BE2C (cell line): Measurements from ENCODE around the gene RAD23B.

Source experiments
- DNase-seq: peaks from one replicate; pipeline ENCODE4 v3.0.0-alpha.2; 2020
- H3K27me3 ChIP-seq: fragments of 250-450 bp; sonication (Bioruptor Pico); 2 replicates; pipeline ENCODE4 v1.5.1; 2020; ENCODE audit warnings: mild to moderate bottlenecking
- H3K36me3 ChIP-seq: fragments of 250-450 bp; sonication (Bioruptor Pico); 2 replicates; pipeline ENCODE4 v1.5.1; 2020; ENCODE audit warnings: mild to moderate bottlenecking
- H3K4me1 ChIP-seq: fragments of 250-450 bp; sonication (Bioruptor Pico); 2 replicates; pipeline ENCODE4 v1.5.1; 2020
- H3K4me3 ChIP-seq: 2 replicates; pipeline ENCODE4 v1.5.1; 2011; ENCODE audit warnings: low read depth, low read length
- H3K9me3 ChIP-seq: fragments of 250-450 bp; sonication (Bioruptor Pico); 2 replicates; pipeline ENCODE4 v1.5.1; 2020
- CTCF ChIP-seq: IDR thresholded peaks from 2 replicates; pipeline ENCODE4 v1.5.1; 2012; ENCODE audit warnings: mild to moderate bottlenecking, low read depth, low read length

Gene RAD23B

DNA sequence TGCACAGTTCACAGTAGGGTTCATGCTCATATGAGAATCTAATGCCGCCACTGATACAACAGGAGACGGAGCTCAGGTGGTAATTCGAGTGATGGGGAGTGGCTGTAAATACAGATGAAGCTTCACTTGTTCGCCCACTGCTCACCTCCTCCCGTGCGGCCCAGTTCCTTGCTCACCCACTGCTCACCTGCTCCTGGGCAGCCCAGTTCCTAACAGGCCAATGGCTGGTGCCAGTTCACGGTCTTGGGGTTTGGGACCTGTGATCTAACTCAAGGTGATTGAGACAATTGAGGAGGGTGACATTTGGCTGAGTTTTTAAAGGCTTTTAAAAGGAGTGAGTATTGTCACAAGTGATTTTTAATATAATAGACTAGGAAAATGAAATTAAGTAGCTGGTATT lies 45.4 kb downstream of the RAD23B start:
- no peak for TF ChIP-seq CTCF
- Histone ChIP-seq H3K4me3 (no peak overlapping the region), H3K36me3 (peaks cover 95% of the 10 kb centered on the region), H3K4me1 (no peaks in the 10 kb centered on the region), H3K9me3 (no peaks in the 10 kb centered on the region), H3K27me3 (no peaks in the 10 kb centered on the region)
- DNase-seq, result no peak

DNA sequence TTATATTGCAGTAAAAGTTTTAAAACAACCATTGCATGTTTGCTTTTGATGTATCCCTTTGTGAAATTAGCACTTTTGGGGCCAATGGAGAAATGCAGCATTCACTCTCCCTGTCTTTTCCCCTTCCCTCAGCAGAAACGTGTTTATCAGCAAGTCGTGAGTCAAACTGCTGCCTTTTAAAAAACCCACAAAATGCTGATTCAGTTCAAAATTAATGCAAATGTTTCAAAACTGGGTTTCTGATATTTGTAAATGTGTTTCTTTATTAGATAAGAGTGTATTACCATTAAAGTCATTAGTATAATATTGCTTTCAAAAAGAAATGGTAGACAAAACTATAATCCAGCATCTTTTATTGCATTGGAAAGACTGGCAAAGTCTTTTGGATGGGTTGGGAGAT lies 47.3 kb downstream of the RAD23B start:
- Histone ChIP-seq H3K4me3 (no peak overlapping the region), H3K27me3 (no peaks in the 10 kb centered on the region), H3K9me3 (no peaks in the 10 kb centered on the region), H3K36me3 (peaks cover 95% of the 10 kb centered on the region), H3K4me1 (no peaks in the 10 kb centered on the region)
- TF ChIP-seq CTCF, result no peak
- no peak for DNase-seq

DNA sequence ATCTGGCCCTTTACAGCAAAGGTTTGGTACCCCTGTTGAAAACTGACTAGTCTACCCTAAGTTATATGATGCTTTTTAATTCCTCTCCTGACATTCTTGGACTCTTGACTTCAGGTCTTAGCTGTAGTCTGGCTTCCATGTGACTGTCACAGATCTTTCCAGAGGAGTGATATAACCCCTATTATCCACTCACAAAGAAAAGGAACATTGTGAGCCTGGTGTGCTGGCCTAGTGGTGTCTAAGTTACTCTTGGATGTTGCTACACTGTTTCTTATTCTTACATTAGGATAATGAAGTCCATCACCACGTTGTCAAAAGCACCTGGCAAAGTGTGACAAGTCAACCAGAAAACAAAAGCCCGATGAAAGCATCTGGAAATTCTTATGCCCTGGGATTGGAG lies 49.8 kb downstream of the RAD23B start:
- TF ChIP-seq CTCF, result no peak
- H3K36me3 ChIP-seq, result peaks cover 86% of the 10 kb centered on the region

DNA sequence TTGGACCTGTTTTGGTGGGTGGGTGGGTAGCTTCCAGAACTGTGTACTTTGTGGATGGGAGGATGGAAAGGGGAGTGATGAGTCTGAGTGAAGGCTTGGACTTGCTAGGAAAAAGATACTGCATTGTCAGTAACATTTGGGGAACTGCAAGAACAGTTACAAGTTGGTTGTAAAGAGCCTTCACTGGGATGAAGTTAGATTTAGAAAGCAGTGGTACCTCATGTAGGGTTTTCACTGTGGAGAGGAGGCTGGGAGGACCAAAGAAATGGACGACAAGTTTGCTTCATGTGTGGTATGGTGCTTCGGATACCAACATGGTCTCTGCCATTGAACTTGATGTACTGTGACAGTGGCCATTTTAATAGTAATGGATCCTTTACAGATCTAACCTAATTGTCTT lies 50.3 kb downstream of the RAD23B start:
- Histone ChIP-seq H3K36me3 (peaks cover 86% of the 10 kb centered on the region), H3K4me1 (peaks cover 5% of the 10 kb centered on the region), H3K4me3 (no peak overlapping the region), H3K9me3 (no peaks in the 10 kb centered on the region), H3K27me3 (no peaks in the 10 kb centered on the region)
- DNase-seq, result no peak
- TF ChIP-seq CTCF, result no peak

More for the DNA sequence above, 49.8 kb downstream of the RAD23B start:
- H3K4me3 ChIP-seq, result no peak overlapping the region
- peaks cover 5% of the 10 kb centered on the region for H3K4me1 ChIP-seq
- DNase-seq, result no peak
- H3K9me3 ChIP-seq, result no peaks in the 10 kb centered on the region
- H3K27me3 ChIP-seq, result no peaks in the 10 kb centered on the region

DNA sequence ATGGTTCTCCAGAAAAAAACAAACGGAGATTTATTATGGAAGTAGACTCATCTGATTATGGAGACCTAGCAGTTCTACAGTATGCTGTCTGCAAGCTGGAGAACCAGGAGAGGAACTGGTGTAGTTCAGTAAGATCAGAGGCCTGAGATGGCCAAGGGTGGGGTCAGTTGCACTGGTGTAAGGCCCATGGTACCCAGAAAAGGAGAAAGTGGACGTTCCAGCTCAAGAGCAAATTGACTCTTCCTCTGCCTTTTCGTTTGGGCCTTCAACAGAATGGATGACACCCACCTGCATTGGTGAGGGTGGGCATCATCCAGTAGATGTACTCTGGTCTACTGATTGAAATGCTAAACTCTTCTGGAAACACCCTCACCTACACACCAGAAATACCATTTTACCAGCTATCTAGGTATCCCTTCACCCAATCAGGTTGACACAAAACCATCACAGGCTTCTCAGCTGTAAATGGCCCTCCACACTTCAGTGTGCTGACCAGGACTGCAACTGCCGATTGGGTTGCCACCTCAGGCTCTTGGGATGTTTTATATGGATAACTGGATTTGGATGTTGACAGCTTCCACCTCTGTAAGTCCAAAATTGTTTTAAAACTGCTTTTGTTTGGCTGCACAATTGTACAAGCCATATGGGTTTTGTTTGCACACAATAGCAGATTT lies 51.2 kb downstream of the RAD23B start:
- Histone ChIP-seq H3K36me3 (peaks cover 82% of the 10 kb centered on the region), H3K27me3 (no peaks in the 10 kb centered on the region), H3K4me1 (peaks cover 5% of the 10 kb centered on the region), H3K9me3 (no peaks in the 10 kb centered on the region), H3K4me3 (no peak overlapping the region)
- no peak for TF ChIP-seq CTCF
- no peak for DNase-seq

GRCh38 chr9:107335331-107335730 lies 52.3 kb downstream of the RAD23B start:
- no peak for TF ChIP-seq CTCF
- Histone ChIP-seq H3K27me3 (no peaks in the 10 kb centered on the region), H3K4me3 (no peak overlapping the region), H3K36me3 (peaks cover 72% of the 10 kb centered on the region), H3K9me3 (no peaks in the 10 kb centered on the region), H3K4me1 (peaks cover 5% of the 10 kb centered on the region)
- DNase-seq, result no peak
